ENCODE data around the gene UBE2F. TPM values are rescaled to one million over a fixed set of nuclear protein-coding genes. Genes with fewer than 3 reads are reported as not detected.
"Not testable (repeated sequence)": the region's sequence is repeated elsewhere in the genome, so short reads cannot be mapped to it uniquely, and the experiment has no call there.

The UBE2F gene
- polyA plus RNA-seq, 1 donor: 44.7 TPM

DNA sequence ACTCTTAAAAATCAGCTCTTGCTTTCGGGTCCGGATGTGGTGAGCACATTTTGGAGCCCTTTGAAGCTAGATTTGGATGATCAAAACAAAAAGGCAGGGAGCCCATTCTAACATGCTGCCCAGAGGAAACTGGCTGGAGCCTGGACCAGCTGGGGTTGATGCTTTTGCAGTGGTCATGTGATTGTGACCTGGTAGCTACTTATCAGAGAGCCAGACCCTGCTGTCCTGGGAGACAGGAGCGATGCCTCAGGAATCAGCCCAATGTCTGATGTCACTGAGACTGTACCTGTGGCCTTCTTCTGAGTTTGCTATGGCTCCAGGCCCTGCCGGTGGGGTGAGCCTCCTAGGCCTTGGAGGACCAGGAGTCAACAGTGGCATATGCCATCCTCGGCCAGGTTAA, 75.3 kb downstream of the UBE2F start:
- Histone ChIP-seq H3K4me3 (ENCODE audit: low read length) (no peak overlapping the region), H3K9me3 (ENCODE audit: control insufficient read depth, low read depth, low read length) (no peaks in the 10 kb centered on the region), H3K4me1 (ENCODE audit: control insufficient read depth, insufficient read depth, low read length) (no peaks in the 10 kb centered on the region), H3K27ac (ENCODE audit: low read length) (no peak overlapping the region), H3K36me3 (ENCODE audit: control insufficient read depth, insufficient read depth, low read length) (peaks cover 56% of the 10 kb centered on the region), H3K27me3 (ENCODE audit: control insufficient read depth, insufficient read depth, low read length) (no peaks in the 10 kb centered on the region)
- WGBS (ENCODE audit: insufficient coverage, low lambda C conversion rate): no CpG with 5 or more reads among the region's 5 CpGs
- no peak for DNase-seq

DNA sequence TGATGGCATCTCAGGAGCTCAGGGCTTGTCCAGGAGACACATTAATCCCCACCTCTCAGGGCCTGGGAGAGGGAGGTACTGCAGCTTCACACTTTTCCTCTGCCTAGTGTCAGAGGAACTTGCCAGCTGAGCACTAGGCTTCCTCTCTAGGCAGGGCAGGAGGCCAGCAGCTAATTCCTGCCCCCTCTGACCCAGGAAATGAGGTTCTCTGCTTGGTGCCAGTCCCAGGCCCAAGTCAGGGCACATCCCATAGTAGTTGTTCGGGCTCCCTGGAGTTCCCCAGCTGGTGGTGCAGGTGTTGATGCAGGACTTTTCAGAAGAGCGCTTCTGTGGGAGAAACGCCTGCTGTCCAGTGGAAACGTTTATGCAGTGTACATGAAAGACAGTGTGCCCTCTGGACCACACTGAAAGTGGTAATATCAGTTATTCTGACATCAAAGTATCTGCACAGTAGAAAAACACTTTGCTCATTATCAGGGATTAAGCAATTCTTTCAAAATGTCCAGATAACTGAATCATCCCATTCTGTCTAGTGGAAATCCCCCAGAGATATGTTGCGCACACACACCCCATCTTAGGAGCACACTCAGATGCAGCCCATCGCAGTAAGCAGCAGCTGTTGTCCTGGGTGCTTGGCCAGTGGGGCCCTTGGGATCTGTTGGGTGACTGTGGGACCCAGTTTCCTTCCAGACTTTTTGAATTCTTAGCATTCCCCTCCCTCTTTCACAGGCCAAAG, 76.2 kb downstream of the UBE2F start:
- no peaks in the 10 kb centered on the region for H3K4me1 ChIP-seq (ENCODE audit: control insufficient read depth, insufficient read depth, low read length)
- no CpG with 5 or more reads among the region's 6 CpGs for WGBS (ENCODE audit: insufficient coverage, low lambda C conversion rate)
- H3K9me3 ChIP-seq (ENCODE audit: control insufficient read depth, low read depth, low read length): peaks cover under 1% of the 10 kb centered on the region
- H3K4me3 ChIP-seq (ENCODE audit: low read length): no peak overlapping the region
- no peak for DNase-seq
- peaks cover 48% of the 10 kb centered on the region for H3K36me3 ChIP-seq (ENCODE audit: control insufficient read depth, insufficient read depth, low read length)
- no peaks in the 10 kb centered on the region for H3K27me3 ChIP-seq (ENCODE audit: control insufficient read depth, insufficient read depth, low read length)
- no peak overlapping the region for H3K27ac ChIP-seq (ENCODE audit: low read length)

- peaks cover 5% of the 10 kb centered on the region for H3K9me3 ChIP-seq (ENCODE audit: control insufficient read depth, low read depth, low read length)
- no peaks in the 10 kb centered on the region for H3K4me1 ChIP-seq (ENCODE audit: control insufficient read depth, insufficient read depth, low read length)
- H3K36me3 ChIP-seq (ENCODE audit: control insufficient read depth, insufficient read depth, low read length): peaks cover 41% of the 10 kb centered on the region
- no peak for DNase-seq
- H3K27me3 ChIP-seq (ENCODE audit: control insufficient read depth, insufficient read depth, low read length): no peaks in the 10 kb centered on the region
- no peak overlapping the region for H3K4me3 ChIP-seq (ENCODE audit: low read length)
- no peak overlapping the region for H3K27ac ChIP-seq (ENCODE audit: low read length)
- WGBS (ENCODE audit: insufficient coverage, low lambda C conversion rate): no CpG with 5 or more reads among the region's 6 CpGs
Measured at GRCh38 chr2:238043851-238044250, 77.0 kb downstream of the UBE2F start.

DNA sequence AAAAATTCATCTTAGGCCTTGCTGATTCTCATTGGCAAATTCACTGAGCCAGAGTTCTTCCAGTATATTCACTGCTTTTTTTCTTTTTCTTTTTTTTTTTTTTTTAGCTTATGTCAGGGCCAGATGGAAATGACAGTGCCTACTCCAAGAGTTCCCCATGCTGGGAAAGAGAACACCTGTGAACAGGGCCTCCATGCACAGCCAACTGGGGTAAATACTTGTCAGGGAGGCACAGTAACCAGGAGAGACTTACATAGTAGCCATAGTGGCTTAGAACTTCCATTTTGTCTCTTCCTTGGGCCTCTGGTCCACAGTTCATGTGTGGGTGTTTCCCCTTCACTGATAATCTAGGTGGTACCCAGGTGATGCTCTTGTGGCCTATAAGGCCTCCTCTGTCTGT, 78.8 kb downstream of the UBE2F start:
- Histone ChIP-seq H3K27me3 (ENCODE audit: control insufficient read depth, insufficient read depth, low read length) (no peaks in the 10 kb centered on the region), H3K4me1 (ENCODE audit: control insufficient read depth, insufficient read depth, low read length) (no peaks in the 10 kb centered on the region), H3K36me3 (ENCODE audit: control insufficient read depth, insufficient read depth, low read length) (peaks cover 26% of the 10 kb centered on the region), H3K27ac (ENCODE audit: low read length) (no peak overlapping the region), H3K9me3 (ENCODE audit: control insufficient read depth, low read depth, low read length) (peaks cover 5% of the 10 kb centered on the region), H3K4me3 (ENCODE audit: low read length) (no peak overlapping the region)
- no peak for DNase-seq

GRCh38 chr2:238046725-238047270, 80.0 kb downstream of the UBE2F start:
- Histone ChIP-seq H3K27ac (ENCODE audit: low read length) (no peak overlapping the region), H3K4me3 (ENCODE audit: low read length) (no peak overlapping the region), H3K4me1 (ENCODE audit: control insufficient read depth, insufficient read depth, low read length) (no peaks in the 10 kb centered on the region), H3K9me3 (ENCODE audit: control insufficient read depth, low read depth, low read length) (peaks cover 5% of the 10 kb centered on the region), H3K27me3 (ENCODE audit: control insufficient read depth, insufficient read depth, low read length) (no peaks in the 10 kb centered on the region), H3K36me3 (ENCODE audit: control insufficient read depth, insufficient read depth, low read length) (peaks cover 18% of the 10 kb centered on the region)
- peak in 1 of 2 donors; percentile 29 for DNase-seq
- WGBS (ENCODE audit: insufficient coverage, low lambda C conversion rate): no CpG with 5 or more reads among the region's 2 CpGs

GRCh38 chr2:238053191-238053776, 86.5 kb downstream of the UBE2F start:
- H3K4me1 ChIP-seq (ENCODE audit: control insufficient read depth, insufficient read depth, low read length): no peaks in the 10 kb centered on the region
- no peak overlapping the region for H3K4me3 ChIP-seq (ENCODE audit: low read length)
- DNase-seq: no peak
- WGBS (ENCODE audit: insufficient coverage, low lambda C conversion rate): no CpG with 5 or more reads among the region's 2 CpGs
- no peak overlapping the region for H3K27ac ChIP-seq (ENCODE audit: low read length)
- no peaks in the 10 kb centered on the region for H3K36me3 ChIP-seq (ENCODE audit: control insufficient read depth, insufficient read depth, low read length)
- no peaks in the 10 kb centered on the region for H3K27me3 ChIP-seq (ENCODE audit: control insufficient read depth, insufficient read depth, low read length)
- peaks cover 2% of the 10 kb centered on the region for H3K9me3 ChIP-seq (ENCODE audit: control insufficient read depth, low read depth, low read length)

- H3K9me3 ChIP-seq (ENCODE audit: control insufficient read depth, low read depth, low read length): no peaks in the 10 kb centered on the region
- no peaks in the 10 kb centered on the region for H3K27me3 ChIP-seq (ENCODE audit: control insufficient read depth, insufficient read depth, low read length)
- 73% methylated on average over 1 of the region's 3 CpGs for WGBS (ENCODE audit: insufficient coverage, low lambda C conversion rate)
- no peak overlapping the region for H3K27ac ChIP-seq (ENCODE audit: low read length)
- peaks cover 3% of the 10 kb centered on the region for H3K4me1 ChIP-seq (ENCODE audit: control insufficient read depth, insufficient read depth, low read length)
- no peaks in the 10 kb centered on the region for H3K36me3 ChIP-seq (ENCODE audit: control insufficient read depth, insufficient read depth, low read length)
- H3K4me3 ChIP-seq (ENCODE audit: low read length): no peak overlapping the region
- DNase-seq: no peak
Measured at GRCh38 chr2:238055841-238056240, 89.0 kb downstream of the UBE2F start.

DNA sequence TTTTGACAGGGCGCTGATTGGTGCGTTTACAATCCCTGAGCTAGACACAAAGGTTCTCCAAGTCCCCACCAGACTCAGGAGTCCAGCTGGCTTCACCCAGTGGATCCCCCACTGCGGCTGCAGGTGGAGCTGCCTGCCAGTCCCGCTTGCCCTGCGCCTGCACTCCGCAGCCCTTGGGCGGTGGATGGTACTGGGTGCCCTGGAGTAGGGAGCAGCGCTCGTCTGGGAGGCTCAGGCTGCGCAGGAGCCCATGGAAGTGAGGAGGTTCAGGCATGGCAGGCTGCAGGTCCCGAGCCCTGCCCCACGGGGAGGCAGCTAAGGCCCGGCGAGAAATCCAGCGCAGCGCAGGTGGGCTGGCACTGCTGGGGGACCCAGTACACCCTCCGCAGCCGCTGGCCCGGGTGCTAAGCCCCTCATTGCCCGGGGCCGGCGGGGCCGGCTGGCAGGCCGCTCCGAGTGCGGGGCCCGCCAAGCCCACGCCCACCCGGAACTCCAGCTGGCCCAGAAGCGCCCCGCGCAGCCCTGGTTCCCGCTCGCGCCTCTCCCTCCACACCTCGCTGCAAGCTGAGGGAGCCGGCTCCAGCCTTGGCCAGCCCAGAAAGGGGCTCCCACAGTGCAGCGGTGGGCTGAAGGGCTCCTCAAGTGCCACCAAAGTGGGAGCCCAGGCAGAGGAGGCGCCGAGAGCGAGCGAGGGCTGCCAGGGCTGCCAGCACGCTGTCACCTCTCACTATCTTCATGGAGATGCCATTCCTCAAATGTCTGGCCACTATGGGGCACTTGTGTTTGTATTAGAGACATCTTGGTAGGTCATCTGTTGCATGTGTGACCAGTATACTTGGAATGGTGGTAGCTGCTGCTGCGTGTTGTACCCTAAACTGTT, 91.1 kb downstream of the UBE2F start:
- no CpG with 5 or more reads among the region's 44 CpGs for WGBS (ENCODE audit: insufficient coverage, low lambda C conversion rate)
- not testable (repeated sequence) for H3K27me3 ChIP-seq (ENCODE audit: control insufficient read depth, insufficient read depth, low read length); DNase-seq; H3K27ac ChIP-seq (ENCODE audit: low read length); H3K4me3 ChIP-seq (ENCODE audit: low read length); H3K9me3 ChIP-seq (ENCODE audit: control insufficient read depth, low read depth, low read length); H3K4me1 ChIP-seq (ENCODE audit: control insufficient read depth, insufficient read depth, low read length); H3K36me3 ChIP-seq (ENCODE audit: control insufficient read depth, insufficient read depth, low read length)

- DNase-seq: no peak
- Histone ChIP-seq H3K4me1 (ENCODE audit: control insufficient read depth, insufficient read depth, low read length) (peaks cover 25% of the 10 kb centered on the region), H3K36me3 (ENCODE audit: control insufficient read depth, insufficient read depth, low read length) (no peaks in the 10 kb centered on the region), H3K27ac (ENCODE audit: low read length) (no peak overlapping the region), H3K9me3 (ENCODE audit: control insufficient read depth, low read depth, low read length) (no peaks in the 10 kb centered on the region), H3K4me3 (ENCODE audit: low read length) (no peak overlapping the region), H3K27me3 (ENCODE audit: control insufficient read depth, insufficient read depth, low read length) (no peaks in the 10 kb centered on the region)
- WGBS (ENCODE audit: insufficient coverage, low lambda C conversion rate): 100% methylated on average over 2 of the region's 3 CpGs
Measured at GRCh38 chr2:238059505-238059904, 92.7 kb downstream of the UBE2F start.

- Histone ChIP-seq H3K9me3 (ENCODE audit: control insufficient read depth, low read depth, low read length) (no peaks in the 10 kb centered on the region), H3K27ac (ENCODE audit: low read length) (peak overlapping the region; percentile 79), H3K27me3 (ENCODE audit: control insufficient read depth, insufficient read depth, low read length) (no peaks in the 10 kb centered on the region), H3K36me3 (ENCODE audit: control insufficient read depth, insufficient read depth, low read length) (no peaks in the 10 kb centered on the region), H3K4me3 (ENCODE audit: low read length) (peak overlapping the region; percentile 72), H3K4me1 (ENCODE audit: control insufficient read depth, insufficient read depth, low read length) (peaks cover 31% of the 10 kb centered on the region)
- DNase-seq: no peak
- 0% methylated on average over 3 of the region's 18 CpGs for WGBS (ENCODE audit: insufficient coverage, low lambda C conversion rate)
Measured at GRCh38 chr2:238060096-238060541, 93.3 kb downstream of the UBE2F start.
